GM12878 (cell line): ENCODE data around the gene NEK8. TPM values are rescaled to one million over a fixed set of nuclear protein-coding genes. Genes with fewer than 3 reads are reported as not detected.

Experiments used
- ATAC-seq: fragments of 200-7000 bp; cut with Tn5 transposase; 3 replicates; pipeline ENCODE4 v1.9.1; 2020; ENCODE audit warnings: mild to moderate bottlenecking, moderate library complexity
- BruUV-seq: library from RNA; stranded (reverse); fragments of 400-500 nt; replicated peaks from 2 replicates; lab custom pipeline; 2021; lab: Mats Ljungman, UMichigan
- CTCF ChIA-PET: fragments of 300-600 bp; sonication (Branson Sonifier 250); formaldehyde crosslinking; extraction: SDS; loops from one replicate; lab custom pipeline; 2021; ENCODE audit warnings: inconsistent platforms; lab: Yijun Ruan, JAX
- POLR2A ChIA-PET: fragments of 350-600 bp; formaldehyde crosslinking; extraction: SDS; loops from one replicate; lab custom pipeline; 2021; ENCODE audit warnings: inconsistent platforms; lab: Charles Lee
- RAD21 ChIA-PET: fragments of 300-600 bp; sonication (Branson Sonifier 250); formaldehyde crosslinking; loops from one replicate; lab custom pipeline; 2023; ENCODE audit warnings: antibody characterized with exemption; ENCODE audit not compliant: unreplicated experiment; lab: Charles Lee
- SMC1A ChIA-PET: fragments of 300-600 bp; sonication (Branson Sonifier 250); formaldehyde crosslinking; loops from one replicate; lab custom pipeline; 2023; ENCODE audit not compliant: unreplicated experiment, uncharacterized antibody; lab: Charles Lee
- DNase-seq: peaks from one replicate; pipeline ENCODE4 v3.0.0-alpha.2; 2011; ENCODE audit warnings: low read depth, low spot score
- FAIRE-seq: peaks from 3 replicates; lab custom pipeline; 2011; peaks lifted over from hg19 to GRCh38; lab: Jason Lieb, UNC
- H2AFZ ChIP-seq: 2 replicates; pipeline ENCODE4 v1.6.0; 2011; ENCODE audit warnings: low read depth, low read length, control low read depth; ENCODE audit not compliant: control insufficient read depth
- H3K27ac ChIP-seq: 2 replicates; pipeline ENCODE4 v1.5.1; 2011; ENCODE audit warnings: control low read depth; ENCODE audit not compliant: control insufficient read depth, insufficient read depth
- H3K27me3 ChIP-seq, 2 experiments: replicated peaks in 1 of 2; 2 replicates each; pipeline versions ENCODE4 v1.6.0 to v1.6.1; 2011; ENCODE audit warnings: low read length in 1 of 2; ENCODE audit not compliant: control insufficient read depth in 2 of 2, insufficient read depth in 2 of 2
- H3K36me3 ChIP-seq, 2 experiments: 2 replicates each; pipeline ENCODE4 v1.5.1; 2011; ENCODE audit warnings: low read length in 1 of 2; ENCODE audit not compliant: control insufficient read depth in 2 of 2, insufficient read depth in 2 of 2
- H3K4me1 ChIP-seq: 2 replicates; pipeline ENCODE4 v1.6.1; 2011; ENCODE audit warnings: mild to moderate bottlenecking, low read length, moderate library complexity, mixed read lengths; ENCODE audit not compliant: control insufficient read depth, insufficient read depth
- H3K4me2 ChIP-seq: 2 replicates; pipeline ENCODE4 v1.6.0; 2011; ENCODE audit warnings: control low read depth; ENCODE audit not compliant: control insufficient read depth, insufficient read depth
- H3K4me3 ChIP-seq: fragments of 200-600 bp; sonication (generic); 2 replicates; pipeline ENCODE4 v1.5.1; 2016
- H3K79me2 ChIP-seq: 2 replicates; pipeline ENCODE4 v1.6.0; 2011; ENCODE audit warnings: low read length; ENCODE audit not compliant: control insufficient read depth, insufficient read depth
- H3K9ac ChIP-seq: 2 replicates; pipeline ENCODE4 v1.8.0; 2011; ENCODE audit warnings: low read length, control low read depth, mixed read lengths; ENCODE audit not compliant: control insufficient read depth, insufficient read depth
- H3K9me3 ChIP-seq: replicated peaks from 3 replicates; pipeline ENCODE4 v1.5.1; 2011; ENCODE audit warnings: mild to moderate bottlenecking, low read length; ENCODE audit not compliant: control insufficient read depth, insufficient read depth
- H4K20me1 ChIP-seq: 2 replicates; pipeline ENCODE4 v1.6.0; 2011; ENCODE audit not compliant: control insufficient read depth, insufficient read depth
- ASH2L ChIP-seq: fragments of 300-600, 200-600 bp; sonication (generic); IDR thresholded peaks from 2 replicates; pipeline ENCODE4 v1.6.1; 2017; ENCODE audit warnings: low read depth, mild to moderate bottlenecking, borderline replicate concordance
- CREM ChIP-seq: IDR thresholded peaks from 2 replicates; pipeline ENCODE4 v1.6.1; 2014; ENCODE audit warnings: antibody characterized with exemption, low read depth
- HDGF ChIP-seq: fragments of 450-650 bp; IDR thresholded peaks from 2 replicates; pipeline ENCODE4 v1.6.1; 2016; ENCODE audit warnings: antibody characterized with exemption
- KLF5 ChIP-seq: fragments of 450-650 bp; IDR thresholded peaks from 2 replicates; pipeline ENCODE4 v1.6.1; 2014; ENCODE audit warnings: mild to moderate bottlenecking; ENCODE audit not compliant: partially characterized antibody
- MLLT1 ChIP-seq: fragments of 450-650 bp; IDR thresholded peaks from 2 replicates; pipeline ENCODE4 v1.6.1; 2016; ENCODE audit warnings: mild to moderate bottlenecking
- NR2F1 ChIP-seq: fragments of 450-650 bp; conservative IDR thresholded peaks from 2 replicates; pipeline ENCODE4 v1.6.1; 2017; ENCODE audit warnings: mild to moderate bottlenecking
- PAX5 ChIP-seq: IDR thresholded peaks from 2 replicates; pipeline ENCODE4 v1.6.1; 2011; ENCODE audit warnings: low read depth, low read length, borderline replicate concordance
- POU2F2 ChIP-seq: IDR thresholded peaks from 3 replicates; pipeline ENCODE4 v1.6.1; 2011; ENCODE audit warnings: low read depth, mild to moderate bottlenecking, low read length, borderline replicate concordance
- RB1 ChIP-seq: fragments of 450-650 bp; formaldehyde crosslinking; IDR thresholded peaks from 2 replicates; pipeline ENCODE4 v1.6.1; 2017; ENCODE audit warnings: mild to moderate bottlenecking, borderline replicate concordance
- RFX5 ChIP-seq: IDR thresholded peaks from 2 replicates; pipeline ENCODE4 v1.6.1; 2011; ENCODE audit warnings: low read depth, low read length, improper control_type of control experiment
- SMAD5 ChIP-seq: IDR thresholded peaks from 2 replicates; pipeline ENCODE4 v1.6.1; 2016; ENCODE audit warnings: antibody characterized with exemption, low read depth
- SPI1 ChIP-seq: IDR thresholded peaks from 2 replicates; pipeline ENCODE4 v1.6.1; 2011; ENCODE audit warnings: low read depth, mild to moderate bottlenecking, low read length, moderate library complexity, borderline replicate concordance; ENCODE audit not compliant: insufficient read depth
- WGBS: methylation state at CpG from one replicate; pipeline ENCODE4 v1.1.6; 2016; ENCODE audit warnings: low lambda C conversion rate; ENCODE audit not compliant: insufficient replicate concordance, insufficient coverage; ENCODE audit errors: missing lambda C conversion rate; 5-methylcytosine and 5-hydroxymethylcytosine counted together
- in situ Hi-C: fragments of 300-500 bp; cut with MboI; formaldehyde crosslinking; loops from 9 replicates; pipeline ENCODE4 v1.14.3; 2018; ENCODE audit warnings: mixed read lengths
- intact Hi-C: fragments of 100-400 bp; cut with micrococcal nuclease; formaldehyde crosslinking; loops from one replicate; pipeline ENCODE4 v1.14.2; 2022; ENCODE audit not compliant: unreplicated experiment
- polyA plus RNA-seq, 11 experiments: library from polyadenylated mRNA; depleted of rRNA in 4 of 11; unstranded in 6 of 11; stranded (reverse) in 5 of 11; fragments of >200 nt; fragmentation: Nextera tagmentation in 4 of 11; fragmentation: Illumina TruSeq in 1 of 11; extraction: Ambion mirVana in 4 of 11; extraction: Trizol in 1 of 11; gene quantifications; 1 replicate in 1 of 11; 2 replicates in 10 of 11; pipeline versions ENCODE4 v1.2.1 to v1.2.3, GENCODE V29; 2011 to 2016; ENCODE audit warnings: inconsistent platforms in 2 of 11, missing spikeins in 2 of 11, low read depth in 1 of 11
- total RNA-seq, 4 experiments: library from RNA; depleted of rRNA in 3 of 4; stranded (reverse); fragments of >200 nt in 3 of 4; fragmentation: Illumina TruSeq in 1 of 4; extraction: Trizol in 1 of 4; gene quantifications; 2 replicates each; pipeline versions ENCODE4 v1.2.1 to v1.2.3, GENCODE V29; 2013 to 2021

Gene NEK8
- total and polyA plus RNA-seq, 10 of the 15 experiments (the other 5 are each of a cell fraction or from before 2014, with no cell fraction given): 2.3 to 14.3 (median 9.4) TPM

GRCh38 chr17:28685366-28685765 lies 43.2 kb upstream of the NEK8 start:
- CTCF ChIA-PET: no interaction called here
- H4K20me1 ChIP-seq: no peaks in the 10 kb centered on the region; the same call in 1 of the 2 replicates
- H3K79me2 ChIP-seq: no peaks in the 10 kb centered on the region
- BruUV-seq: no TSS peak
- 93% methylated on average over 5 of the region's 5 CpGs for WGBS
- in situ Hi-C loops: no loop called here
- H3K9ac ChIP-seq: no peak overlapping the region
- H3K4me1 ChIP-seq: no peaks in the 10 kb centered on the region
- peaks cover 35 to 64% of the 10 kb centered on the region in 2 experiments for H3K36me3 ChIP-seq
- no peak overlapping the region for H3K4me2 ChIP-seq
- no peak overlapping the region for H2AFZ ChIP-seq
- no peaks in the 10 kb centered on the region for H3K9me3 ChIP-seq
- ATAC-seq (no peak), DNase-seq (no peak), FAIRE-seq (no peak)
- no peaks in the 10 kb centered on the region for H3K27me3 ChIP-seq
- no peak for TF ChIP-seq POU2F2
- no peak for TF ChIP-seq RB1
- TF ChIP-seq MLLT1: no peak
- TF ChIP-seq SPI1: no peak
- TF ChIP-seq KLF5: no peak
- TF ChIP-seq NR2F1: no peak
- no peak for TF ChIP-seq PAX5
- TF ChIP-seq CREM: no peak
- TF ChIP-seq ASH2L: no peak
- TF ChIP-seq SMAD5: no peak
- TF ChIP-seq HDGF: no peak
- no peak for TF ChIP-seq RFX5
- no peak overlapping the region for H3K4me3 ChIP-seq
- intact Hi-C loops: no loop called here
- POLR2A ChIA-PET: no interaction called here
- H3K27ac ChIP-seq: no peak overlapping the region
- SMC1A ChIA-PET: no interaction called here
- RAD21 ChIA-PET: no interaction called here
